Measurements from ENCODE around the gene CHGA.

- TF ChIP-seq POLR2A (IDR thresholded peaks at IDR 0.05) (no peak), CTCF (IDR thresholded peaks at IDR 0.05) (no peak)
These were observed 45.5 kb downstream of the CHGA start for GRCh38 chr14:92968291-92969020.

Measured in heart left ventricle (tissue), 13 donors.